Measurements from ENCODE around the gene ETS1. TPM values are rescaled to one million over a fixed set of nuclear protein-coding genes. Genes with fewer than 3 reads are reported as not detected.

The ETS1 gene
- total RNA-seq, 4 donors from 2014 or later = 39.5 to 74.4 (median 59.7) TPM

DNA sequence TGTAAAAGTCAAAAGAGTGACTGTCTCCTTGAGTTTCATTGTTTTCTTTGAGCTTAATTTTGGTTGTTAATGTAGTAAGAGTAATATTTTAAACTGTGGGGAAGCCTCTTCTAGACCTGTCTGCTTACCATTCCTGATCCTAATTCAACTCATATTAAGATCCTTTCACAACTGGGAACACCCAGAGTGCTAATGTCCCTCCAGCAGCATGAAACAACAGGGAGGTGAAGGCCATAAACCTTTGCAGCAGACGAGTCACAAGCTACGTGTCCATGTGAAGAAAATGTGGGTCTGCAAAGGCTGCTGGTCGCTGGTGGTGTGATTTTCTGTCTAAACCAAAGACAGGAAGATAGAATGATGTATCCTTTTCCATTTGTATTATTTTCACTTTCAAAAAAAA lies 152.5 kb downstream of the ETS1 start:
- Histone ChIP-seq H3K27ac (replicated peaks in 1 of 4) (no peak overlapping the region), H3K4me1 (peaks cover 0 to 4% (median 0%) of the 10 kb centered on the region in 4 donors), H3K4me3 (no peak overlapping the region), H3K9me3 (no peaks in the 10 kb centered on the region), H3K27me3 (no peaks in the 10 kb centered on the region), H3K36me3 (no peaks in the 10 kb centered on the region)
- no peak for DNase-seq (ENCODE audit: extremely low spot score)
- TF ChIP-seq CTCF (IDR thresholded peaks at IDR 0.05) (no peak), POLR2A (IDR thresholded peaks at IDR 0.05; ENCODE audit: low read depth) (no peak), POLR2AphosphoS5 (IDR thresholded peaks at IDR 0.05) (no peak), EP300 (IDR thresholded peaks at IDR 0.05) (no peak)
- intact Hi-C loops (cut with DNase I) = no loop called here
- 96% methylated on average over 3 of the region's 3 CpGs for WGBS

GRCh38 chr11:128434411-128434810 lies 152.9 kb downstream of the ETS1 start:
- Histone ChIP-seq H3K27ac (replicated peaks in 1 of 4) (no peak overlapping the region), H3K4me3 (no peak overlapping the region), H3K36me3 (no peaks in the 10 kb centered on the region), H3K9me3 (no peaks in the 10 kb centered on the region), H3K4me1 (peaks cover 0 to 4% (median 0%) of the 10 kb centered on the region in 4 donors), H3K27me3 (no peaks in the 10 kb centered on the region)
- no peak for DNase-seq (ENCODE audit: extremely low spot score)
- 97% methylated on average over 4 of the region's 4 CpGs for WGBS
- TF ChIP-seq EP300 (IDR thresholded peaks at IDR 0.05) (no peak), POLR2A (IDR thresholded peaks at IDR 0.05; ENCODE audit: low read depth) (no peak), POLR2AphosphoS5 (IDR thresholded peaks at IDR 0.05) (no peak), CTCF (IDR thresholded peaks at IDR 0.05) (no peak)
- intact Hi-C loops (cut with DNase I) = no loop called here

GRCh38 chr11:128432926-128433325 lies 154.4 kb downstream of the ETS1 start:
- intact Hi-C loops (cut with DNase I) = no loop called here
- H3K9me3 ChIP-seq = no peaks in the 10 kb centered on the region
- no peak overlapping the region for H3K27ac ChIP-seq (replicated peaks in 1 of 4)
- no peak overlapping the region for H3K4me3 ChIP-seq
- no peaks in the 10 kb centered on the region for H3K36me3 ChIP-seq
- DNase-seq (ENCODE audit: extremely low spot score) = no peak
- H3K27me3 ChIP-seq = no peaks in the 10 kb centered on the region
- TF ChIP-seq POLR2A (IDR thresholded peaks at IDR 0.05; ENCODE audit: low read depth) (no peak), POLR2AphosphoS5 (IDR thresholded peaks at IDR 0.05) (no peak), CTCF (IDR thresholded peaks at IDR 0.05) (no peak), EP300 (IDR thresholded peaks at IDR 0.05) (no peak)
- H3K4me1 ChIP-seq = peaks cover 0 to 4% (median 0%) of the 10 kb centered on the region in 4 donors

GRCh38 chr11:128431931-128432330 lies 155.4 kb downstream of the ETS1 start:
- H3K9me3 ChIP-seq = no peaks in the 10 kb centered on the region
- TF ChIP-seq POLR2AphosphoS5 (IDR thresholded peaks at IDR 0.05) = no peak
- no peak for TF ChIP-seq EP300 (IDR thresholded peaks at IDR 0.05)
- no peak for TF ChIP-seq POLR2A (IDR thresholded peaks at IDR 0.05; ENCODE audit: low read depth)
- no peak for TF ChIP-seq CTCF (IDR thresholded peaks at IDR 0.05)
- 78% methylated on average over 4 of the region's 4 CpGs for WGBS
- no peak overlapping the region for H3K4me3 ChIP-seq
- no peaks in the 10 kb centered on the region for H3K36me3 ChIP-seq
- peaks cover 0 to under 1% (median 0%) of the 10 kb centered on the region in 4 donors for H3K4me1 ChIP-seq
- intact Hi-C loops (cut with DNase I) = no loop called here
- H3K27me3 ChIP-seq = no peaks in the 10 kb centered on the region
- no peak for DNase-seq (ENCODE audit: extremely low spot score)
- H3K27ac ChIP-seq (replicated peaks in 1 of 4) = no peak overlapping the region

- no peaks in the 10 kb centered on the region for H3K9me3 ChIP-seq
- no peak for DNase-seq (ENCODE audit: extremely low spot score)
Observed at GRCh38 chr11:128428935-128429334, 158.4 kb downstream of the ETS1 start.

More at GRCh38 chr11:128428935-128429334, 158.4 kb downstream of the ETS1 start:
- Histone ChIP-seq H3K4me1 (peaks cover 13 to 17% (median 14%) of the 10 kb centered on the region in 4 donors), H3K27me3 (no peaks in the 10 kb centered on the region), H3K4me3 (no peak overlapping the region), H3K36me3 (no peaks in the 10 kb centered on the region), H3K27ac (replicated peaks in 1 of 4) (no peak overlapping the region)
- intact Hi-C loops (cut with DNase I) = no loop called here
- no peak for TF ChIP-seq POLR2AphosphoS5 (IDR thresholded peaks at IDR 0.05)
- no peak for TF ChIP-seq POLR2A (IDR thresholded peaks at IDR 0.05; ENCODE audit: low read depth)
- no peak for TF ChIP-seq CTCF (IDR thresholded peaks at IDR 0.05)
- TF ChIP-seq EP300 (IDR thresholded peaks at IDR 0.05) = no peak
- 80% methylated on average over 3 of the region's 3 CpGs for WGBS
